Measurements from ENCODE around the gene GLT1D1.

GLT1D1 gene

GRCh38 chr12:128966203-128966810, 113.0 kb downstream of the GLT1D1 start:
- H3K27ac ChIP-seq, result no peak overlapping the region
- H3K4me2 ChIP-seq (ENCODE audit: low read length), result no peak overlapping the region
- no peaks in the 10 kb centered on the region for H3K27me3 ChIP-seq (ENCODE audit: control insufficient read depth, insufficient read depth, low read length)
- no peak overlapping the region for H2AFZ ChIP-seq
- H3K9me3 ChIP-seq (ENCODE audit: control insufficient read depth, low read length), result no peaks in the 10 kb centered on the region
- H3K4me3 ChIP-seq (ENCODE audit: low read depth, low read length), result no peak overlapping the region
- H3K4me1 ChIP-seq, result no peaks in the 10 kb centered on the region
- no peak overlapping the region for H3K9ac ChIP-seq
- no peaks in the 10 kb centered on the region for H3K79me2 ChIP-seq
- TF ChIP-seq CTCF (IDR thresholded peaks at IDR 0.05), result no peak
- no peaks in the 10 kb centered on the region for H3K36me3 ChIP-seq (ENCODE audit: control insufficient read depth, insufficient read depth, low read length)

- H3K36me3 ChIP-seq (ENCODE audit: control insufficient read depth, insufficient read depth, low read length), result no peaks in the 10 kb centered on the region
- H3K9ac ChIP-seq, result no peak overlapping the region
- H3K27ac ChIP-seq, result no peak overlapping the region
- H2AFZ ChIP-seq, result no peak overlapping the region
- no peaks in the 10 kb centered on the region for H3K27me3 ChIP-seq (ENCODE audit: control insufficient read depth, insufficient read depth, low read length)
- no peak for TF ChIP-seq CTCF (IDR thresholded peaks at IDR 0.05)
- H3K79me2 ChIP-seq, result no peaks in the 10 kb centered on the region
- no peaks in the 10 kb centered on the region for H3K4me1 ChIP-seq
- no peak overlapping the region for H3K4me3 ChIP-seq (ENCODE audit: low read depth, low read length)
- H3K4me2 ChIP-seq (ENCODE audit: low read length), result no peak overlapping the region
- H3K9me3 ChIP-seq (ENCODE audit: control insufficient read depth, low read length), result no peaks in the 10 kb centered on the region
Observed at GRCh38 chr12:128968668-128969067, 115.4 kb downstream of the GLT1D1 start.

GRCh38 chr12:128969480-128970055, 116.3 kb downstream of the GLT1D1 start:
- no peaks in the 10 kb centered on the region for H3K36me3 ChIP-seq (ENCODE audit: control insufficient read depth, insufficient read depth, low read length)
- H3K4me1 ChIP-seq, result no peaks in the 10 kb centered on the region
- no peaks in the 10 kb centered on the region for H3K27me3 ChIP-seq (ENCODE audit: control insufficient read depth, insufficient read depth, low read length)
- H3K9ac ChIP-seq, result no peak overlapping the region
- no peak overlapping the region for H2AFZ ChIP-seq
- no peak overlapping the region for H3K4me2 ChIP-seq (ENCODE audit: low read length)
- H3K79me2 ChIP-seq, result no peaks in the 10 kb centered on the region
- H3K9me3 ChIP-seq (ENCODE audit: control insufficient read depth, low read length), result no peaks in the 10 kb centered on the region
- TF ChIP-seq CTCF (IDR thresholded peaks at IDR 0.05), result no peak
- no peak overlapping the region for H3K4me3 ChIP-seq (ENCODE audit: low read depth, low read length)
- H3K27ac ChIP-seq, result no peak overlapping the region

- H3K79me2 ChIP-seq, result no peaks in the 10 kb centered on the region
- no peaks in the 10 kb centered on the region for H3K9me3 ChIP-seq (ENCODE audit: control insufficient read depth, low read length)
- H3K4me1 ChIP-seq, result no peaks in the 10 kb centered on the region
- TF ChIP-seq CTCF (IDR thresholded peaks at IDR 0.05), result no peak
- H3K4me2 ChIP-seq (ENCODE audit: low read length), result no peak overlapping the region
- H3K9ac ChIP-seq, result no peak overlapping the region
- no peak overlapping the region for H2AFZ ChIP-seq
- H3K4me3 ChIP-seq (ENCODE audit: low read depth, low read length), result no peak overlapping the region
- no peak overlapping the region for H3K27ac ChIP-seq
- no peaks in the 10 kb centered on the region for H3K36me3 ChIP-seq (ENCODE audit: control insufficient read depth, insufficient read depth, low read length)
- no peaks in the 10 kb centered on the region for H3K27me3 ChIP-seq (ENCODE audit: control insufficient read depth, insufficient read depth, low read length)
Observed at GRCh38 chr12:128970110-128970509, 116.8 kb downstream of the GLT1D1 start.

GRCh38 chr12:128970941-128971340, 117.7 kb downstream of the GLT1D1 start:
- no peaks in the 10 kb centered on the region for H3K36me3 ChIP-seq (ENCODE audit: control insufficient read depth, insufficient read depth, low read length)
- H3K4me2 ChIP-seq (ENCODE audit: low read length), result no peak overlapping the region
- H2AFZ ChIP-seq, result no peak overlapping the region
- no peaks in the 10 kb centered on the region for H3K27me3 ChIP-seq (ENCODE audit: control insufficient read depth, insufficient read depth, low read length)
- H3K79me2 ChIP-seq, result no peaks in the 10 kb centered on the region
- no peak for TF ChIP-seq CTCF (IDR thresholded peaks at IDR 0.05)
- H3K4me3 ChIP-seq (ENCODE audit: low read depth, low read length), result no peak overlapping the region
- H3K9ac ChIP-seq, result no peak overlapping the region
- H3K4me1 ChIP-seq, result no peaks in the 10 kb centered on the region
- H3K9me3 ChIP-seq (ENCODE audit: control insufficient read depth, low read length), result no peaks in the 10 kb centered on the region
- H3K27ac ChIP-seq, result no peak overlapping the region

Measured in parathyroid adenoma (tissue), 2 donors.